ENCODE data around the gene C16orf87.
"Not testable (repeated sequence)": the region's sequence is repeated elsewhere in the genome, so short reads cannot be mapped to it uniquely, and the experiment has no call there.

Gene C16orf87

GRCh38 chr16:46797501-46797900, 33.5 kb downstream of the C16orf87 start:
- no peak for DNase-seq (ENCODE audit: low read depth)

- no peak for DNase-seq (ENCODE audit: low read depth)
Observed at GRCh38 chr16:46796764-46797269, 34.2 kb downstream of the C16orf87 start.

- no peak for DNase-seq (ENCODE audit: low read depth)
Observed at GRCh38 chr16:46793841-46794240, 37.1 kb downstream of the C16orf87 start.

- DNase-seq (ENCODE audit: low read depth), result no peak
Observed at GRCh38 chr16:46790599-46791270, 40.2 kb downstream of the C16orf87 start.

GRCh38 chr16:46789499-46790414, 41.2 kb downstream of the C16orf87 start:
- DNase-seq (ENCODE audit: low read depth), result peak; percentile 63

GRCh38 chr16:46788891-46789474, 42.0 kb downstream of the C16orf87 start:
- DNase-seq (ENCODE audit: low read depth), result no peak

- no peak for DNase-seq (ENCODE audit: low read depth)
Observed at GRCh38 chr16:46787909-46788308, 43.1 kb downstream of the C16orf87 start.

GRCh38 chr16:46785076-46785845, 45.7 kb downstream of the C16orf87 start:
- no peak for DNase-seq (ENCODE audit: low read depth)

GRCh38 chr16:46784569-46784968, 46.4 kb downstream of the C16orf87 start:
- not testable (repeated sequence) for DNase-seq (ENCODE audit: low read depth)

GRCh38 chr16:46783800-46784199, 47.2 kb downstream of the C16orf87 start:
- DNase-seq (ENCODE audit: low read depth), result no peak

- DNase-seq (ENCODE audit: low read depth), result no peak
Observed at GRCh38 chr16:46782320-46782719, 48.7 kb downstream of the C16orf87 start.

- no peak for DNase-seq (ENCODE audit: low read depth)
Observed at GRCh38 chr16:46777804-46778203, 53.2 kb downstream of the C16orf87 start.

- no peak for DNase-seq (ENCODE audit: low read depth)
Observed at GRCh38 chr16:46775214-46775613, 55.8 kb downstream of the C16orf87 start.

GRCh38 chr16:46774743-46775177, 56.2 kb downstream of the C16orf87 start:
- no peak for DNase-seq (ENCODE audit: low read depth)

GRCh38 chr16:46772463-46772862, 58.5 kb downstream of the C16orf87 start:
- no peak for DNase-seq (ENCODE audit: low read depth)

GRCh38 chr16:46768809-46769208, 62.2 kb downstream of the C16orf87 start:
- DNase-seq (ENCODE audit: low read depth), result no peak

GRCh38 chr16:46765050-46765449, 65.9 kb downstream of the C16orf87 start:
- no peak for DNase-seq (ENCODE audit: low read depth)

GRCh38 chr16:46763147-46763546, 67.8 kb downstream of the C16orf87 start:
- no peak for DNase-seq (ENCODE audit: low read depth)

GRCh38 chr16:46762583-46762982, 68.4 kb downstream of the C16orf87 start:
- no peak for DNase-seq (ENCODE audit: low read depth)

- no peak for DNase-seq (ENCODE audit: low read depth)
Observed at GRCh38 chr16:46759309-46759708, 71.7 kb downstream of the C16orf87 start.

- no peak for DNase-seq (ENCODE audit: low read depth)
Observed at GRCh38 chr16:46757339-46758050, 73.5 kb downstream of the C16orf87 start.
